ENCODE data around the gene LSM7.

The LSM7 gene

GRCh38 chr19:2329501-2329916 lies 1.1 kb upstream of the LSM7 start:
- TF ChIP-seq CTCF (IDR thresholded peaks at IDR 0.05; ENCODE audit: unreplicated experiment in 3 of 3) = no peak
- H3K36me3 Mint-ChIP-seq (ENCODE audit: low read depth) = peaks cover 8% of the 10 kb centered on the region
- no peaks in the 10 kb centered on the region for H3K9me3 Mint-ChIP-seq
- H3K27ac Mint-ChIP-seq = peak overlapping the region; percentile 88 to 98 (median 91)
- H3K27me3 Mint-ChIP-seq (ENCODE audit: low read depth) = peaks cover 3% of the 10 kb centered on the region
- peaks cover 67% of the 10 kb centered on the region for H3K4me1 Mint-ChIP-seq
- peak overlapping the region; percentile 96 to 99 (median 96) for H3K4me3 Mint-ChIP-seq

- H3K27ac Mint-ChIP-seq = peak overlapping the region; percentile 88 to 98 (median 91)
- peaks cover 71% of the 10 kb centered on the region for H3K4me1 Mint-ChIP-seq
- no peaks in the 10 kb centered on the region for H3K9me3 Mint-ChIP-seq
- no peak for TF ChIP-seq CTCF (IDR thresholded peaks at IDR 0.05; ENCODE audit: unreplicated experiment in 3 of 3)
- H3K4me3 Mint-ChIP-seq = peak overlapping the region; percentile 96 to 99 (median 96)
- H3K36me3 Mint-ChIP-seq (ENCODE audit: low read depth) = peaks cover 12% of the 10 kb centered on the region
- peaks cover 3% of the 10 kb centered on the region for H3K27me3 Mint-ChIP-seq (ENCODE audit: low read depth)
These were observed 728 bp upstream of the LSM7 start for GRCh38 chr19:2329149-2329478.

- peak overlapping the region; percentile 99 for H3K4me3 Mint-ChIP-seq
These were observed 499 bp downstream of the LSM7 start for GRCh38 chr19:2327773-2328400.

GRCh38 chr19:2326699-2327360 lies 1.6 kb downstream of the LSM7 start:
- H3K27ac Mint-ChIP-seq = peak overlapping the region in 1 of 3 experiments; percentile 46
- peaks cover 3% of the 10 kb centered on the region for H3K27me3 Mint-ChIP-seq (ENCODE audit: low read depth)
- no peak for TF ChIP-seq CTCF (IDR thresholded peaks at IDR 0.05; ENCODE audit: unreplicated experiment in 3 of 3)
- H3K4me1 Mint-ChIP-seq = peaks cover 60% of the 10 kb centered on the region
- no peaks in the 10 kb centered on the region for H3K9me3 Mint-ChIP-seq
- peak overlapping the region; percentile 99 for H3K4me3 Mint-ChIP-seq
- H3K36me3 Mint-ChIP-seq (ENCODE audit: low read depth) = peaks cover 14% of the 10 kb centered on the region

More at GRCh38 chr19:2327773-2328400, 499 bp downstream of the LSM7 start:
- H3K36me3 Mint-ChIP-seq (ENCODE audit: low read depth) = peaks cover 14% of the 10 kb centered on the region
- H3K27ac Mint-ChIP-seq = peak overlapping the region; percentile 94 to 96 (median 95)
- H3K9me3 Mint-ChIP-seq = no peaks in the 10 kb centered on the region
- no peak for TF ChIP-seq CTCF (IDR thresholded peaks at IDR 0.05; ENCODE audit: unreplicated experiment in 3 of 3)
- peaks cover 3% of the 10 kb centered on the region for H3K27me3 Mint-ChIP-seq (ENCODE audit: low read depth)
- H3K4me1 Mint-ChIP-seq = peaks cover 64% of the 10 kb centered on the region

GRCh38 chr19:2325281-2326046 lies 2.9 kb downstream of the LSM7 start:
- peak overlapping the region; percentile 76 to 99 (median 99) for H3K4me3 Mint-ChIP-seq

More at GRCh38 chr19:2325281-2326046, 2.9 kb downstream of the LSM7 start:
- Mint-ChIP-seq H3K27ac (peak overlapping the region in 2 of 3 experiments; percentile 6 to 77), H3K4me1 (peaks cover 48% of the 10 kb centered on the region), H3K9me3 (no peaks in the 10 kb centered on the region), H3K27me3 (ENCODE audit: low read depth) (peaks cover 3% of the 10 kb centered on the region), H3K36me3 (ENCODE audit: low read depth) (peaks cover 14% of the 10 kb centered on the region)
- TF ChIP-seq CTCF (IDR thresholded peaks at IDR 0.05; ENCODE audit: unreplicated experiment in 3 of 3) = no peak
